Muscle of leg (tissue), 11 donors: Measurements from ENCODE around the gene STIM1. TPM values are rescaled to one million over a fixed set of nuclear protein-coding genes. Genes with fewer than 3 reads are reported as not detected.

ENCODE experiments used
- DNase-seq: peaks from one replicate; pipeline ENCODE4 v3.0.0; 2013
- H3K27ac ChIP-seq: one replicate; pipeline ENCODE4 v1.5.1; 2013; ENCODE audit warnings: mild to moderate bottlenecking, low read length, control low read depth
- H3K27me3 ChIP-seq: one replicate; pipeline ENCODE4 v1.6.1; 2013; ENCODE audit warnings: low read length; ENCODE audit not compliant: control insufficient read depth, insufficient read depth
- H3K36me3 ChIP-seq: one replicate; pipeline ENCODE4 v1.6.1; 2013; ENCODE audit warnings: low read length; ENCODE audit not compliant: control insufficient read depth, insufficient read depth
- H3K4me1 ChIP-seq: one replicate; pipeline ENCODE4 v1.6.1; 2013; ENCODE audit warnings: low read length; ENCODE audit not compliant: control insufficient read depth, insufficient read depth
- H3K4me3 ChIP-seq: one replicate; pipeline ENCODE4 v1.5.1; 2013; ENCODE audit warnings: low read length, control low read depth
- H3K9me3 ChIP-seq: replicated peaks from 2 replicates; pipeline ENCODE4 v1.6.1; 2013; ENCODE audit warnings: low read depth, low read length; ENCODE audit not compliant: control insufficient read depth
- WGBS: methylation state at CpG from one replicate; pipeline ENCODE4 v1.1.5; 2013; ENCODE audit warnings: missing lambda C conversion rate; ENCODE audit not compliant: insufficient coverage; 5-methylcytosine and 5-hydroxymethylcytosine counted together
- polyA plus RNA-seq, 8 donors: library from polyadenylated mRNA; unstranded; fragments of 120-200 nt; gene quantifications; one replicate each; pipeline versions ENCODE4 v1.2.1 to v1.2.3, GENCODE V29; 2013; ENCODE audit warnings: inconsistent platforms in 1 of 8, low replicate concordance in 1 of 8; ENCODE audit not compliant: insufficient read length in 8 of 8, insufficient read depth in 1 of 8
- total RNA-seq: library from RNA; stranded (reverse); fragments of 120-200 nt; gene quantifications from one replicate; pipeline ENCODE4 v1.2.4, GENCODE V29; 2013

The STIM1 gene
- total and polyA plus RNA-seq, 9 donors, result 40.7 to 108 (median 76.4) TPM

DNA sequence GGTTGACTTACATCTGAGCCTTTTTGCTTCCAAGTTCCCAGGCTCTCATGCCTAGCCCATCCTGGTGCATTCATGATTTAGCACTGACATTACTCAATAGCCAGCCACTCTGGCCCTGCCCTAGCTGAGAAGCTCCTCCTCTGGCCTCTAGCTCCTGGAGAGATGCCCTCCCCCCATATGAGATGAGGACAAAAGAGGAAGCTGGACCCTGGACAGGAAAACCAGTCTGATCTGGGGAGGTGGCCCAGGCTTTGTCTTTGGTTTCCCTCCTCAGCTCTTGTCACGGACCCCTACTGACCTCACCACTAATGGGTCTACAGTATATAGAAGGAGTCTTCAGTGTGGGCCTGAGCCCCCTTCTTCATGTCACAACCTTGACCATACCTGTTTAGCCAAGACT is 17.7 kb upstream of the STIM1 start:
- no peak overlapping the region for H3K4me3 ChIP-seq
- H3K27ac ChIP-seq, result peak overlapping the region; percentile 15
- H3K4me1 ChIP-seq, result peaks cover 36% of the 10 kb centered on the region
- WGBS, result no CpG with 5 or more reads among the region's 1 CpG
- peaks cover 29% of the 10 kb centered on the region for H3K36me3 ChIP-seq
- DNase-seq, result peak; percentile 75
- no peaks in the 10 kb centered on the region for H3K27me3 ChIP-seq
- no peaks in the 10 kb centered on the region for H3K9me3 ChIP-seq

DNA sequence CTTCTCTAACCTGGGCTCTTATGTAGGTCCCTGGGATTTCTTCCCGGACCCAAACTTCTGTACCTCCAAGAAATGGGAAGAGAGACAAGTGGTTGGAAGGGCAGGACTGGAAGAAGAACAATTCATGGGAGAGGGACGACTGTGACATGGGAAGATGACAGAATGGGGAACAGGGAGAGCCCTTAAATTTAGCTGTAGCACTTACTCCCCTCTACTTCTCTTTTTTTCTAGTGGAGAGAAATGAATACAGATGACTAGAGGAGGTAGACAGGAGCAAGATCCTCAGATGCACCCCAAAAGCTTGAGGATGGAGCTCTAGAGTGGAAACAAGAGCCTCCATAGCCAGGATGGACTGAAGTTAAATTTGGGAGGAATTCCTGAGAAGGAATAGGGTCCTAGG is 17.0 kb upstream of the STIM1 start:
- Histone ChIP-seq H3K4me1 (peaks cover 36% of the 10 kb centered on the region), H3K27ac (no peak overlapping the region), H3K27me3 (no peaks in the 10 kb centered on the region), H3K4me3 (no peak overlapping the region), H3K9me3 (no peaks in the 10 kb centered on the region), H3K36me3 (peaks cover 22% of the 10 kb centered on the region)
- no CpG with 5 or more reads among the region's 2 CpGs for WGBS
- DNase-seq, result no peak

DNA sequence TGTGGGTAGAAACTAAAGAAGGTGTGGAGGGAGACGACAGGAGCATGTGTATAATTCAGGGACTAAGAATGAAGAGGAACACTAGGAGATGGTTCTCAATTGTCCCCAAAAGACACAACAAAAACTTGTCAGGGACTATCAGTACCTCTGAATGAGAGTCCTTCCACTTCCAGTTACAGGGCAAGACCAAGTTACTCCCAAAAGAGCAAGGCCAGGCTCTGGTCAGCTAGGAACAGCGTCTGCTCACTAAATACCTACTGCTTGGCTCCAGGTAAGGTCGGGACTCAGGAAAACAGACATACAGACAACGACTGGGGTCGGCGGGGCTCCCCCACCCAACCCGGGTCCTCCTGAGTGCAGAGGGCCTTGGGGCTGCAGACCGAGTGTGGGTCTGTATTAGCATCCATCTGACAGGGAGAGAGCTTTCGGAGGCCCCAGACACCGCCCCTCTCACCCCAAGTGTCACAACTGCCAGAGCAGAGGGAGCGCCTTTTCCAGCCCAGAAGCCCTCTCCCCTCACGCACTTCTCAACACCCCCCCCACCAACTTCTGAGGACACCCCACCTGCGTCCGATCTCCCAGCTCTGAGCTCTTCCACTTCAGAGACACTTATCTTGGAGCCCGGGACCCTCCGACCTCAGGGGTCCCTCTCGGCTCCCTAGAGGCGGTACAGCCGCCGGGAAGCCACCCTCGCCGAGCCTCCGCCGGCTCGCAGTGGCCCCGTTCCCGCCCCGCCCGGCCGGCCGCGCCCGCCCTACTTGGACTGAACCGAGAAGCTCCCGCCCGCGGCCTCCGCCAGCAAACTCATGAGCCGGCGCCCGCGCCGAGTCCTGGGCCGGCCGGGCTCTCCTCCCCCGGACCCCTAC is 15.2 kb upstream of the STIM1 start:
- no peak for DNase-seq
- H3K4me3 ChIP-seq, result peak overlapping the region; percentile 78
- peaks cover 10% of the 10 kb centered on the region for H3K36me3 ChIP-seq
- no peaks in the 10 kb centered on the region for H3K9me3 ChIP-seq
- peaks cover 32% of the 10 kb centered on the region for H3K4me1 ChIP-seq
- peak overlapping the region; percentile 86 for H3K27ac ChIP-seq
- H3K27me3 ChIP-seq, result no peaks in the 10 kb centered on the region
- under 1% methylated on average over 44 of the region's 46 CpGs for WGBS

DNA sequence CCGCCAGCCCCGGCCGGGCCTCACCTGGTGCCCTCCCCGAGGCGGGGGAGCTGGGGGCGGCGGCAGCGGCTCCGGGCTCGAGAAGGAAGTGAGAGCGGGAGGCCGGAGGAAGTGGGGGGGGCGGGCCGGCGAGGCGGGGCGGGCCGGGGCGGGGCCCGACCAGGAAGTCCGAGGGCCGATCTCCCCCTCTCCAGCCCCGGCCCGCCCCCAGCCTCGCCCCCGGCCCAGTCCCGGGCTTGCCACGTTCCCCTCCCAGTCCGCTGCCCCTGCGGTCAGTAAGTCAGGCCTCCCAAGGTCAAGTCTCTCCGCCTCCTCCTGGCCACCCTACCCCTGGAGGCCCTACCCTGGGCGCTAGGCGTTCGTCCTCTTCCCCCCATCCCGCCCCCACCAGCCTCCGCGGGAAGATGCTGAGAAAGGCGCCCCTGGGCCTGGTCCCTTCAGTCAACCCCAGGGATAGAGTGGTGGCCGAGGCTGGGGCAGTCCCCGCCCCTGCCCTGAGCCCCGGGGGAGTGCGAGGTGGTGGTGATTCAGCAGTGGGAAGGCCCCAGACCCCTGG is 14.5 kb upstream of the STIM1 start, which contains the start of gene RHOG:
Gene RHOG, minus strand, starts transcription at position 90 of the 556 bp plus-strand sequence. CDS start 12,821 bp downstream, outside the sequence.
- peak within 1 kb of the TSS; percentile 96 for H3K27ac ChIP-seq
- H3K4me1 ChIP-seq, result peaks cover 29% of the 10 kb centered on the region
- peak within 1 kb of the TSS; percentile 78 for H3K4me3 ChIP-seq
- H3K27me3 ChIP-seq, result no peaks in the 10 kb centered on the region
- no peaks in the 10 kb centered on the region for H3K9me3 ChIP-seq
- peak; percentile 93 for DNase-seq
- WGBS, result 2% methylated on average over 15 of the region's 42 CpGs
- peaks cover 10% of the 10 kb centered on the region for H3K36me3 ChIP-seq

DNA sequence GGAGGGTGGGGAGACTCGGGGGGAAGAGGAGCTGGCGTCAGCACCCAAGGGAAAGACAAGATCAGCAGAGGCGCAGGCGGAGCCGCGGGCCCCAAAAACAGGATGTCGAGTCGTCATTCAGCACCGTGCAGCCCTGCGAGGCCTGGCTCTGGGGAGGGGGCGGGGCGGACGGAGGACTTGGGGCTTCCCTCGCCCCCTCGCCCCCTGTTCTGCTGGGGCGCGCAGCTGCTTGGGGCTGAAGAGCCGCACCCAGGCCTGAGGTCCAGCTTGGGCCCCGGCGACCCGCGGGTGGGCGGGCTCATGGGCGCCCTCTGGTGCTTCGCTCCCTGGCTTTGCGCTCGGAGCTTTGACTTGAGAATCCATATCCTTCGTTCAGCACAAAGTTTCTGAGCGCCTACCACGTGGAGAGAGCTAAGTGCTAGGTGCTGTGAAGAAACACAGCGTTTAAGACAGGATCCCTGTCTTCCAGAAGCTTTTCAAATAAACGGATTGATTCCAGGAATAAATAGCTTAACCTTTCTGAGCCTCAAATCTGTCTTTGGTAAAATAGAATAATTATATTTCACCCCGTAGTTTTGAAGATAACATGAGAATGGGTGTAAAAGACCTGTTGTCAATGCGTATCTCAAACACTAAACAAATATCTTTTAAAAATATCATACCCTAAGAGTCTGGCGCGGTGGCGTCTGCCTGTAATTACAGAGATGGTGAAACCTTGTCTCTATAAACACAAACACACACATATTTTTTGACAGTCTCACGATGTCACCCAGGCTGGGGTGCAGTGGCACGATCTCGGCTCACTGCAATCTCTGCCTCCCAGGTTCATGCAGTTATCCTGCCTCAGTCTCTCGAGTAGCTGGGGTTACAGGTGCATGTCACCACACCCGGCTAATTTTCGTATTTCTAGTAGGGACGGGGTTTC is 13.8 kb upstream of the STIM1 start:
- H3K27me3 ChIP-seq, result no peaks in the 10 kb centered on the region
- DNase-seq, result peak; percentile 92

DNA sequence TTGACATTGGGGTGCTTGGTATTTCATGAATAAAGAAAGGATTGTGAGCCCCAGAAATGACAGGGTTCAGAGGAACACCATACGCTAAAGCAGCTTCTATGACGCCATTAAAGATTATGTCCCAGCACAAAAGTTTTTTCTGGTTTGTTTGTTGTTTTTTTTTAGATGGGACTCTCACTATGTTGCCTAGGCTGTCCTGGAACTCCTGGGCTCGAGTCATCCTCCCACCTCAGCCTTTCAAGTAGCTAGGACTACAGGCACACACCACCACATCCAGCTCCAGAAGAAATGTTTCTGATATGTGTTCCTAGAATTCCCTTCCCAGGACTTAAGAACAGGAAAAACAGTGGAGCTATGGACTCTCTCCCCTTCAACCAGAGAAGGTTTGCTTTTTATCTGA is 12.1 kb upstream of the STIM1 start:
- no peak overlapping the region for H3K4me3 ChIP-seq
- peaks cover 2% of the 10 kb centered on the region for H3K36me3 ChIP-seq
- no CpG with 5 or more reads among the region's 3 CpGs for WGBS
- no peak for DNase-seq
- no peaks in the 10 kb centered on the region for H3K9me3 ChIP-seq
- H3K27me3 ChIP-seq, result no peaks in the 10 kb centered on the region
- H3K27ac ChIP-seq, result no peak overlapping the region
- H3K4me1 ChIP-seq, result peaks cover 18% of the 10 kb centered on the region

More for the DNA sequence above, 13.8 kb upstream of the STIM1 start:
- peak overlapping the region; percentile 78 for H3K4me3 ChIP-seq
- WGBS, result 15% methylated on average over 31 of the region's 44 CpGs
- H3K9me3 ChIP-seq, result no peaks in the 10 kb centered on the region
- H3K27ac ChIP-seq, result peak overlapping the region; percentile 96
- H3K36me3 ChIP-seq, result peaks cover 10% of the 10 kb centered on the region
- H3K4me1 ChIP-seq, result peaks cover 29% of the 10 kb centered on the region

DNA sequence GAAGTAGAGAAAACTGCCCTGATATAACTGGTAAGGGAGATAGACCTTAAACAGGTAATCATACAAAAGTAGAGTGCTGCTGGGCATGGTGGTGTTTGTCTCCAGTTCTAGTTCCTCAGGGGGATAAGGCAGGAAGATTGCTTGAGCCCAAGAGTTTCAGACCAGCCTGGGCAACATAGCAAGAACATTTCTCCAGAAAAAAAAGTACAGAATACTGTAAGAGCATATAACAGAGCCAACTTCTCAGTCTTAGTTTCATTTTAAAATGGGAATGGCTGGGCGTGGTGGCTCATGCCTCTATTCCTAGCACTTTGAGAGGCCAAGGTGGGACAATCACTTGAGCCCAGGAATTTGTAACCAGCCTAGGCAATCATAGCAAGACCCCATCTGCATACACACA is 10.2 kb upstream of the STIM1 start:
- H3K4me1 ChIP-seq, result peaks cover 5% of the 10 kb centered on the region
- no peak overlapping the region for H3K4me3 ChIP-seq
- no peaks in the 10 kb centered on the region for H3K36me3 ChIP-seq
- no peaks in the 10 kb centered on the region for H3K9me3 ChIP-seq
- WGBS, result 100% methylated on average over 1 of the region's 1 CpG
- no peak for DNase-seq
- no peaks in the 10 kb centered on the region for H3K27me3 ChIP-seq
- H3K27ac ChIP-seq, result no peak overlapping the region

DNA sequence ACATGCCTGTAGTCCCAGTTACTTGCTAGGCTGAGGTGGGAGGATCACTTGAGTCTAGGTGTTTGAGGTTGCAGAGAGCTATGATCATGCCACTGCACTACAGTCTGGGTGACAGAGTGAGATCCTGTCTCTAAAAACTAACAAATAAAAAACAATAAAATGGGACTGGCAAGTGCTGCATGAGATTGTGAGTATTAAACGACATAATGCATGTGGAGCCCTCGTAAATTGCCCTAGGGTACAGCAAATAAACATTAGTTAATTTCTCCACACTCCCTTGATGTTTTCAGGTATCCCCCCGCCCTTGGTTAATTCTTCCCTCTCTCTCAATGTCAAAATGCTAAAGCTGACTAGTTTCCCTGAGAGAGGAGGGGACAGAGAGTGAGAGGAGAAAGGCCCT is 9.8 kb upstream of the STIM1 start:
- Histone ChIP-seq H3K27me3 (no peaks in the 10 kb centered on the region), H3K4me3 (no peak overlapping the region), H3K27ac (no peak overlapping the region), H3K9me3 (no peaks in the 10 kb centered on the region), H3K4me1 (peaks cover 4% of the 10 kb centered on the region), H3K36me3 (no peaks in the 10 kb centered on the region)
- DNase-seq, result no peak
- WGBS, result no CpG with 5 or more reads among the region's 3 CpGs

DNA sequence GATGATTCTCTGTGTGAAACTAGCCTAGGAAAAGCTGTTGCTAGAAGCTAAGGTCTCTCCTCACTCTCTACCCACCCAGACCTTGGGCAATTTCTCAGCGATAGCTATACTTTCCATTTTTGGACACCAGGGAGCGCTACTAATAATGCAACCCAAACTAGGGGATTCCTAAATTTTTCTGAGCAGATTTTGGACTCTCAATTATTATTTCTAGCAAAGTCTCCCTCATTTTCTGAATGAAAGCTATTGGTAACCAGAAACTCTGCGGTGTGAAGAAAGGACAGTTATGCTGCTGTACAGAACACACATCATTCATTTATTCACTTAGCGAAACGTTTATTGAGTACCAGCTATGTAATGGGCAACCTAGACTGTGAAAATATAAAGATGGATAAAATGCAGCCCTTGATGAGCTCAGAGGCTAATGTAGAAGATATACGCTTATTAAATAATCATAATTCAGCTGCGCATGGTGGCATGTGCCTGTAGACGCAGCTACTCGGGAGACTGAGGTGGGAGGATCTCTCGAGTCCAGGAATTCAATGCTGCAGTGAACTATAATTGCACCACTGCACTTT is 6.1 kb upstream of the STIM1 start:
- H3K27ac ChIP-seq, result no peak overlapping the region
- no peak overlapping the region for H3K4me3 ChIP-seq
- H3K4me1 ChIP-seq, result peaks cover 8% of the 10 kb centered on the region
- H3K9me3 ChIP-seq, result no peaks in the 10 kb centered on the region
- 76% methylated on average over 5 of the region's 10 CpGs for WGBS
- H3K27me3 ChIP-seq, result no peaks in the 10 kb centered on the region
- H3K36me3 ChIP-seq, result no peaks in the 10 kb centered on the region
- DNase-seq, result peak; percentile 60
